PFSK-1 (cell line): ENCODE measurements around the gene NLGN3.

Experiments used
- SIN3A ChIP-seq: IDR thresholded peaks from 2 replicates; pipeline ENCODE4 v1.6.1; 2012; ENCODE audit warnings: mild to moderate bottlenecking, low read length, moderate library complexity, borderline replicate concordance; ENCODE audit not compliant: insufficient read depth
- TAF1 ChIP-seq: IDR thresholded peaks from 2 replicates; pipeline ENCODE4 v1.6.1; 2012; ENCODE audit warnings: low read length, control low read depth, borderline replicate concordance; ENCODE audit not compliant: insufficient read depth

GRCh38 chrX:71103110-71103983, 41.3 kb upstream of the NLGN3 start:
- TF ChIP-seq TAF1 (no peak), SIN3A (no peak)
